GDM1 (cell line): ENCODE results near the gene SOBP.

Source experiments
- DNase-seq: peaks from one replicate; lab custom pipeline; 2025; lab: John Stamatoyannopoulos, UW

The SOBP gene

GRCh38 chr6:107641500-107641941 lies 151.6 kb downstream of the SOBP start:
- no peak for DNase-seq

GRCh38 chr6:107642095-107642860 lies 152.4 kb downstream of the SOBP start:
- DNase-seq: no peak

- no peak for DNase-seq
These were observed 153.0 kb downstream of the SOBP start for GRCh38 chr6:107642861-107643328.

- DNase-seq: no peak
These were observed 154.6 kb downstream of the SOBP start for GRCh38 chr6:107644513-107644912.

- no peak for DNase-seq
These were observed 155.8 kb downstream of the SOBP start for GRCh38 chr6:107645740-107646139.

- DNase-seq: no peak
These were observed 156.3 kb downstream of the SOBP start for GRCh38 chr6:107646176-107646575.

- no peak for DNase-seq
These were observed 157.0 kb downstream of the SOBP start for GRCh38 chr6:107646776-107647438.

- DNase-seq: no peak
These were observed 157.6 kb downstream of the SOBP start for GRCh38 chr6:107647439-107647948.

GRCh38 chr6:107648983-107649382 lies 159.1 kb downstream of the SOBP start:
- DNase-seq: no peak

GRCh38 chr6:107652526-107653182 lies 162.7 kb downstream of the SOBP start:
- DNase-seq: no peak

- no peak for DNase-seq
These were observed 163.3 kb downstream of the SOBP start for GRCh38 chr6:107653183-107653580.

- DNase-seq: no peak
These were observed 164.0 kb downstream of the SOBP start for GRCh38 chr6:107653861-107654394.

GRCh38 chr6:107654764-107655163 lies 164.8 kb downstream of the SOBP start:
- no peak for DNase-seq

GRCh38 chr6:107655245-107655644 lies 165.3 kb downstream of the SOBP start:
- no peak for DNase-seq

- no peak for DNase-seq
These were observed 165.9 kb downstream of the SOBP start for GRCh38 chr6:107655864-107656263.

GRCh38 chr6:107656401-107656800 lies 166.5 kb downstream of the SOBP start:
- DNase-seq: no peak

GRCh38 chr6:107656883-107657282 lies 167.0 kb downstream of the SOBP start:
- DNase-seq: no peak

GRCh38 chr6:107657373-107657754 lies 167.4 kb downstream of the SOBP start:
- DNase-seq: no peak

- DNase-seq: no peak
These were observed 168.0 kb downstream of the SOBP start for GRCh38 chr6:107657755-107658461.

- DNase-seq: no peak
These were observed 169.3 kb downstream of the SOBP start for GRCh38 chr6:107658920-107659865.

- DNase-seq: no peak
These were observed 170.9 kb downstream of the SOBP start for GRCh38 chr6:107660839-107661238.
